ENCODE measurements around the gene FOXN1. TPM values are rescaled to one million over a fixed set of nuclear protein-coding genes. Genes with fewer than 3 reads are reported as not detected.

The FOXN1 gene
- total and polyA plus RNA-seq, 2 of the 13 experiments (the other 11 are each of a cell fraction or from before 2014, with no cell fraction given): 0.01 TPM; not detected in 1

DNA sequence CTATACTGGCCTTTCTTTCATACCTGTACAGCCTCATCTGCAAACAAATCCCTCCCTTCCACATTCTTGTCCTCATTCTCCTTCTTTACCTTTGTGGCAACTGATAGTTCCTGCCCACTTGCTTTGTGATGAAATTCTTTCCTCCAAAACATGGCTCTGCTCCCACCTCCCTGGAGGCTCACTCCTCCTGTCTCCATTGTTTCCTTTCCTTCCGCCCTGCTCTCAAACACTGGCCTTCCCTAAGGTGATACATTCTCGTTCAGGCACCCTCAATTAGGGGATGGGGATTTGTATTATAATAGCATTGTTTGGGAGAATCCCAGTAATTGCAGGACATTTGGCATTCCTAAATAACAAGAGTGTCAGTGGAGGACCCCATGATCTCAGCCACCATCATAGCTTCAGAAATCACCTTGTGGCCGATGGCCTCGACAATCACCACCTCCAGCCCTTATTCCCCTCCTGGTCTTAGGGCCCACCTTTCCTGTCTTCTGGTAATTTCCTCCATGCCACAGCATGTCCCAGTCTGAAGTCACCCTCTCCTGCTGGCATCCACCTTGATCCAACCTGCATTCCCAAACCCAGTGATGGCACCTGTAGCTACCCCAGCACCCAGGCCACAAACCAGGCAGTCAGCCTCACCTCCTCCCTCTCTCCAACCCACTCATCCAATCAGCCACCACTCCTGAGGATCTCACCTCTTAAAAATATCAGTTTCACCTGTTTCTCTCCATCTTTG lies 38.4 kb downstream of the FOXN1 start:
- no TSS peak for BruUV-seq (replicated peaks)
- 45% methylated on average over 4 of the region's 4 CpGs for WGBS (ENCODE audit: low lambda C conversion rate)
- Histone ChIP-seq H3K4me3 (replicated peaks in 1 of 3; ENCODE audit: insufficient read depth in 1 of 3, low read depth in 2 of 3, low read length in 3 of 3) (no peak overlapping the region), H4K20me1 (ENCODE audit: insufficient read depth, low read length) (no peaks in the 10 kb centered on the region), H3K36me3 (replicated peaks in 1 of 2; ENCODE audit: control insufficient read depth in 1 of 2, insufficient read depth in 2 of 2, low read length in 2 of 2) (no peaks in the 10 kb centered on the region), H3K27ac (ENCODE audit: extremely low read length, insufficient read depth, low read length) (no peak overlapping the region), H3K4me1 (ENCODE audit: insufficient read depth, low read length) (0 out of 2 replicates have a peak, but pooled peaks cover 5% of the 10 kb centered on the region), H3K4me2 (ENCODE audit: low read depth, low read length) (no peak overlapping the region), H3K9me3 (ENCODE audit: low read length) (no peaks in the 10 kb centered on the region), H2AFZ (ENCODE audit: low read length) (no peak overlapping the region), H3K79me2 (ENCODE audit: insufficient read depth, low read length) (no peaks in the 10 kb centered on the region), H3K9ac (ENCODE audit: insufficient read depth, low read depth, low read length) (no peak overlapping the region), H3K27me3 (ENCODE audit: control insufficient read depth in 1 of 2, insufficient read depth in 2 of 2, low read length in 2 of 2) (no peaks in the 10 kb centered on the region)
- FAIRE-seq: no peak
- ChIA-PET CTCF (ENCODE audit: low intra/inter-chr PET ratio, low total read pairs) (no interaction called here), POLR2A (no interaction called here)
- in situ Hi-C loops (cut with HindIII; ENCODE audit: extremely low pct_ligation_motif_present, low pct_unique_long_range_greater_than_20kb): no loop called here
- no peak for DNase-seq (ENCODE audit: low spot score)
- no peak for ATAC-seq
- intact Hi-C loops (cut with micrococcal nuclease; ENCODE audit: unreplicated experiment): no loop called here
- no peak for TF ChIP-seq SKI (IDR thresholded peaks at IDR 0.05; ENCODE audit: partially characterized antibody)
- no peak for TF ChIP-seq ZNF34 (CRISPR knock-in tag; IDR thresholded peaks at IDR 0.05; ENCODE audit: borderline replicate concordance)
- no peak for TF ChIP-seq ZNF160 (CRISPR knock-in tag; IDR thresholded peaks at IDR 0.05)
- TF ChIP-seq PTBP1 (IDR thresholded peaks at IDR 0.05; ENCODE audit: low read depth, low read length, poor library complexity, severe bottlenecking): no peak
- TF ChIP-seq PHB2 (IDR thresholded peaks at IDR 0.05; ENCODE audit: partially characterized antibody): no peak
- TF ChIP-seq REL (CRISPR knock-in tag; conservative IDR thresholded peaks at IDR 0.05): no peak
- TF ChIP-seq, protein P1, sequence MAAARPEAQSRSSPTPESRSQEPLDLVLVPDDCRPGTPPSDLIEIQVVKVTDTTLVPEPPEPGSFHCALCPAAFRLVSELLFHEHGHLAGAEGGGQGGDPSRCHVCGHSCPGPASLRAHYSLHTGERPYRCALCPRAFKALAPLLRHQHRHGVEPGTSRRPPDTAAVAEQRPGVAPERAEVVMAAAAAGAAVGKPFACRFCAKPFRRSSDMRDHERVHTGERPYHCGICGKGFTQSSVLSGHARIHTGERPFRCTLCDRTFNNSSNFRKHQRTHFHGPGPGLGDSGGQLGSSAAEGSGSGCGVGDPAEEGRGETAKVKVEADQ (CRISPR knock-in tag; IDR thresholded peaks at IDR 0.05; ENCODE audit: borderline replicate concordance): no peak
- TF ChIP-seq, protein P2, sequence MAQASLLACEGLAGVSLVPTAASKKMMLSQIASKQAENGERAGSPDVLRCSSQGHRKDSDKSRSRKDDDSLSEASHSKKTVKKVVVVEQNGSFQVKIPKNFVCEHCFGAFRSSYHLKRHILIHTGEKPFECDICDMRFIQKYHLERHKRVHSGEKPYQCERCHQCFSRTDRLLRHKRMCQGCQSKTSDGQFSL (CRISPR knock-in tag; IDR thresholded peaks at IDR 0.05): no peak
- no peak for TF ChIP-seq DMAP1 (CRISPR knock-in tag; IDR thresholded peaks at IDR 0.05)
- TF ChIP-seq KDM5B (CRISPR knock-in tag; IDR thresholded peaks at IDR 0.05; ENCODE audit: borderline replicate concordance): no peak
- TF ChIP-seq YEATS4 (CRISPR knock-in tag; IDR thresholded peaks at IDR 0.05; ENCODE audit: borderline replicate concordance): no peak
- TF ChIP-seq PAX8 (CRISPR knock-in tag; IDR thresholded peaks at IDR 0.05; ENCODE audit: borderline replicate concordance): no peak
- TF ChIP-seq, protein P3, sequence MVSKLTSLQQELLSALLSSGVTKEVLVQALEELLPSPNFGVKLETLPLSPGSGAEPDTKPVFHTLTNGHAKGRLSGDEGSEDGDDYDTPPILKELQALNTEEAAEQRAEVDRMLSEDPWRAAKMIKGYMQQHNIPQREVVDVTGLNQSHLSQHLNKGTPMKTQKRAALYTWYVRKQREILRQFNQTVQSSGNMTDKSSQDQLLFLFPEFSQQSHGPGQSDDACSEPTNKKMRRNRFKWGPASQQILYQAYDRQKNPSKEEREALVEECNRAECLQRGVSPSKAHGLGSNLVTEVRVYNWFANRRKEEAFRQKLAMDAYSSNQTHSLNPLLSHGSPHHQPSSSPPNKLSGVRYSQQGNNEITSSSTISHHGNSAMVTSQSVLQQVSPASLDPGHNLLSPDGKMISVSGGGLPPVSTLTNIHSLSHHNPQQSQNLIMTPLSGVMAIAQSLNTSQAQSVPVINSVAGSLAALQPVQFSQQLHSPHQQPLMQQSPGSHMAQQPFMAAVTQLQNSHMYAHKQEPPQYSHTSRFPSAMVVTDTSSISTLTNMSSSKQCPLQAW (CRISPR knock-in tag; IDR thresholded peaks at IDR 0.05): no peak
- TF ChIP-seq, protein P4, sequence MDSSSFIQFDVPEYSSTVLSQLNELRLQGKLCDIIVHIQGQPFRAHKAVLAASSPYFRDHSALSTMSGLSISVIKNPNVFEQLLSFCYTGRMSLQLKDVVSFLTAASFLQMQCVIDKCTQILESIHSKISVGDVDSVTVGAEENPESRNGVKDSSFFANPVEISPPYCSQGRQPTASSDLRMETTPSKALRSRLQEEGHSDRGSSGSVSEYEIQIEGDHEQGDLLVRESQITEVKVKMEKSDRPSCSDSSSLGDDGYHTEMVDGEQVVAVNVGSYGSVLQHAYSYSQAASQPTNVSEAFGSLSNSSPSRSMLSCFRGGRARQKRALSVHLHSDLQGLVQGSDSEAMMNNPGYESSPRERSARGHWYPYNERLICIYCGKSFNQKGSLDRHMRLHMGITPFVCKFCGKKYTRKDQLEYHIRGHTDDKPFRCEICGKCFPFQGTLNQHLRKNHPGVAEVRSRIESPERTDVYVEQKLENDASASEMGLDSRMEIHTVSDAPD (CRISPR knock-in tag; IDR thresholded peaks at IDR 0.05): no peak
- TF ChIP-seq MED8 (CRISPR knock-in tag; IDR thresholded peaks at IDR 0.05; ENCODE audit: insufficient replicate concordance): no peak

Measured in HepG2 (cell line).